MCF 10A (cell line): ENCODE measurements around the gene CCRL2. TPM values are rescaled to one million over a fixed set of nuclear protein-coding genes. Genes with fewer than 3 reads are reported as not detected.

Experiments
- BruUV-seq: library from RNA; stranded (reverse); fragments of 400-500 nt; replicated peaks from 2 replicates; lab custom pipeline; 2021; lab: Mats Ljungman, UMichigan
- CTCF ChIA-PET: fragments of 300-600 bp; sonication (Branson Sonifier 250); formaldehyde crosslinking; extraction: SDS; loops from one replicate; lab custom pipeline; 2021; ENCODE audit warnings: antibody characterized with exemption, inconsistent platforms; lab: Yijun Ruan, JAX
- POLR2A ChIA-PET: fragments of 300-600, 350-650 bp; sonication (Branson Sonifier 250); formaldehyde crosslinking; extraction: SDS; loops from one replicate; lab custom pipeline; 2020; ENCODE audit warnings: antibody characterized with exemption, inconsistent platforms; lab: Yijun Ruan, JAX
- DNase-seq: peaks from one replicate; pipeline ENCODE4 v3.0.0-alpha.2; 2018; ENCODE audit not compliant: unreplicated experiment
- H3K27ac Mint-ChIP-seq: one replicate; pipeline ENCODE4 v1.8.0; 2022; ENCODE audit warnings: mild to moderate bottlenecking, low read depth, mixed read lengths; ENCODE audit not compliant: unreplicated experiment
- H3K27me3 Mint-ChIP-seq: one replicate; pipeline ENCODE4 v1.8.0; 2022; ENCODE audit warnings: mixed read lengths; ENCODE audit not compliant: insufficient read depth, unreplicated experiment
- H3K36me3 Mint-ChIP-seq: one replicate; pipeline ENCODE4 v1.8.0; 2022; ENCODE audit warnings: mild to moderate bottlenecking, moderate library complexity, mixed read lengths; ENCODE audit not compliant: insufficient read depth, unreplicated experiment
- H3K4me1 Mint-ChIP-seq: one replicate; pipeline ENCODE4 v1.8.0; 2022; ENCODE audit warnings: mixed read lengths; ENCODE audit not compliant: insufficient read depth, unreplicated experiment
- H3K4me3 Mint-ChIP-seq: one replicate; pipeline ENCODE4 v1.8.0; 2022; ENCODE audit warnings: mild to moderate bottlenecking, moderate library complexity, mixed read lengths; ENCODE audit not compliant: unreplicated experiment
- H3K9me3 Mint-ChIP-seq: one replicate; pipeline ENCODE4 v1.8.0; 2022; ENCODE audit warnings: mixed read lengths; ENCODE audit not compliant: unreplicated experiment
- CTCF ChIP-seq: fragments of 200-600 bp; IDR thresholded peaks from one replicate; pipeline ENCODE4 v1.8.0; 2022; ENCODE audit warnings: antibody characterized with exemption, mild to moderate bottlenecking; ENCODE audit not compliant: unreplicated experiment
- intact Hi-C: fragments of 100-400 bp; cut with micrococcal nuclease; formaldehyde crosslinking; loops from 2 replicates; pipeline ENCODE4 v1.14.1; 2022
- total RNA-seq: library from RNA; stranded (reverse); gene quantifications from 2 replicates; pipeline ENCODE4 v1.2.3, GENCODE V29; 2022

Gene CCRL2
- total RNA-seq, 1 experiment from 2014 or later, result not detected

GRCh38 chr3:46409739-46410489 is 2.9 kb downstream of the CCRL2 start:
- Mint-ChIP-seq H3K4me1 (no peaks in the 10 kb centered on the region), H3K9me3 (no peaks in the 10 kb centered on the region), H3K27me3 (no peaks in the 10 kb centered on the region), H3K27ac (no peak overlapping the region), H3K4me3 (no peak overlapping the region), H3K36me3 (no peaks in the 10 kb centered on the region)
- intact Hi-C loops, result no loop called here
- POLR2A ChIA-PET, result interaction anchor here (0.6 kb wide), 1 partner anchor 1047 kb away, joined by 3 read pairs; no protein-coding TSS in a partner anchor
- TF ChIP-seq CTCF, result no peak
- BruUV-seq, result no TSS peak
- CTCF ChIA-PET, result interaction anchor here (0.6 to 2.5 kb wide), 3 partner anchors 26 to 347 kb away, joined by 4 to 6 read pairs (median 5); no protein-coding TSS in a partner anchor
- DNase-seq, result no peak

GRCh38 chr3:46410669-46411068 is 3.6 kb downstream of the CCRL2 start:
- H3K9me3 Mint-ChIP-seq, result no peaks in the 10 kb centered on the region
- intact Hi-C loops, result no loop called here
- DNase-seq, result no peak
- TF ChIP-seq CTCF, result no peak
- no peaks in the 10 kb centered on the region for H3K36me3 Mint-ChIP-seq
- POLR2A ChIA-PET, result interaction anchor here (0.6 to 1.6 kb wide), 2 partner anchors 24 to 1048 kb away, joined by 3 read pairs; no protein-coding TSS in a partner anchor
- CTCF ChIA-PET, result interaction anchor here (0.6 to 1.1 kb wide), 2 partner anchors 98 to 348 kb away, joined by 4 read pairs; no protein-coding TSS in a partner anchor
- no peaks in the 10 kb centered on the region for H3K4me1 Mint-ChIP-seq
- no TSS peak for BruUV-seq
- no peak overlapping the region for H3K4me3 Mint-ChIP-seq
- H3K27ac Mint-ChIP-seq, result no peak overlapping the region
- no peaks in the 10 kb centered on the region for H3K27me3 Mint-ChIP-seq

- H3K4me1 Mint-ChIP-seq, result no peaks in the 10 kb centered on the region
- BruUV-seq, result no TSS peak
- no peaks in the 10 kb centered on the region for H3K36me3 Mint-ChIP-seq
- no peak overlapping the region for H3K27ac Mint-ChIP-seq
- no peaks in the 10 kb centered on the region for H3K9me3 Mint-ChIP-seq
- TF ChIP-seq CTCF, result no peak
- no peak overlapping the region for H3K4me3 Mint-ChIP-seq
- DNase-seq, result no peak
- ChIA-PET CTCF (interaction anchor here (1.1 kb wide), 1 partner anchor 99 kb away, joined by 4 read pairs; no protein-coding TSS in a partner anchor), POLR2A (interaction anchor here (0.8 to 1.6 kb wide), 3 partner anchors 9 to 25 kb away, joined by 3 to 4 read pairs (median 3); no protein-coding TSS in a partner anchor)
- intact Hi-C loops, result no loop called here
- no peaks in the 10 kb centered on the region for H3K27me3 Mint-ChIP-seq
These were observed 4.2 kb downstream of the CCRL2 start for GRCh38 chr3:46411271-46411670.

GRCh38 chr3:46412786-46413298 is 5.8 kb downstream of the CCRL2 start:
- BruUV-seq, result no TSS peak

More at GRCh38 chr3:46412786-46413298, 5.8 kb downstream of the CCRL2 start:
- ChIA-PET CTCF (interaction anchor here (0.7 to 0.8 kb wide), 2 partner anchors 34 to 48 kb away, joined by 3 to 9 read pairs; no protein-coding TSS in a partner anchor), POLR2A (interaction anchor here (1.0 kb wide), 1 partner anchor 8 kb away, joined by 3 read pairs; no protein-coding TSS in a partner anchor)
- Mint-ChIP-seq H3K36me3 (no peaks in the 10 kb centered on the region), H3K4me3 (no peak overlapping the region), H3K27ac (no peak overlapping the region), H3K9me3 (no peaks in the 10 kb centered on the region), H3K27me3 (no peaks in the 10 kb centered on the region), H3K4me1 (no peaks in the 10 kb centered on the region)
- intact Hi-C loops, result no loop called here
- no peak for TF ChIP-seq CTCF
- no peak for DNase-seq
